Body of pancreas (tissue), 4 donors: ENCODE results near the gene FSTL5.
A peak's percentile ranks its signal among the peaks of the same experiment; 100 is the strongest.

Experiments
- POLR2A ChIP-seq, 3 donors: fragments of 450-650 bp; IDR thresholded peaks; one replicate each; pipeline ENCODE4 v1.6.1; 2016; ENCODE audit warnings: antibody characterized with exemption in 3 of 3, mild to moderate bottlenecking in 2 of 3
- TF ChIP-seq, protein P1 (sequence below), 7 experiments: fragments of 450-650 bp in 4 of 7; fragments of 200-600 bp in 3 of 7; sonication (generic) in 3 of 7; IDR thresholded peaks; one replicate each; pipeline ENCODE4 v1.5.1; 2016 to 2019; ENCODE audit warnings: antibody characterized with exemption in 7 of 7

GRCh38 chr4:161642708-161643107, 521.1 kb downstream of the FSTL5 start:
- no peak for TF ChIP-seq POLR2A (IDR thresholded peaks at IDR 0.05)
- TF ChIP-seq, protein P1, sequence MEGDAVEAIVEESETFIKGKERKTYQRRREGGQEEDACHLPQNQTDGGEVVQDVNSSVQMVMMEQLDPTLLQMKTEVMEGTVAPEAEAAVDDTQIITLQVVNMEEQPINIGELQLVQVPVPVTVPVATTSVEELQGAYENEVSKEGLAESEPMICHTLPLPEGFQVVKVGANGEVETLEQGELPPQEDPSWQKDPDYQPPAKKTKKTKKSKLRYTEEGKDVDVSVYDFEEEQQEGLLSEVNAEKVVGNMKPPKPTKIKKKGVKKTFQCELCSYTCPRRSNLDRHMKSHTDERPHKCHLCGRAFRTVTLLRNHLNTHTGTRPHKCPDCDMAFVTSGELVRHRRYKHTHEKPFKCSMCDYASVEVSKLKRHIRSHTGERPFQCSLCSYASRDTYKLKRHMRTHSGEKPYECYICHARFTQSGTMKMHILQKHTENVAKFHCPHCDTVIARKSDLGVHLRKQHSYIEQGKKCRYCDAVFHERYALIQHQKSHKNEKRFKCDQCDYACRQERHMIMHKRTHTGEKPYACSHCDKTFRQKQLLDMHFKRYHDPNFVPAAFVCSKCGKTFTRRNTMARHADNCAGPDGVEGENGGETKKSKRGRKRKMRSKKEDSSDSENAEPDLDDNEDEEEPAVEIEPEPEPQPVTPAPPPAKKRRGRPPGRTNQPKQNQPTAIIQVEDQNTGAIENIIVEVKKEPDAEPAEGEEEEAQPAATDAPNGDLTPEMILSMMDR (IDR thresholded peaks at IDR 0.05): peak in 4 of 7 experiments; percentile 7 to 25 (median 22)
